ENCODE measurements around the gene WDR18. TPM values are rescaled to one million over a fixed set of nuclear protein-coding genes. Genes with fewer than 3 reads are reported as not detected.

Gene WDR18
- total RNA-seq, 1 donor from 2014 or later: 78.7 TPM

DNA sequence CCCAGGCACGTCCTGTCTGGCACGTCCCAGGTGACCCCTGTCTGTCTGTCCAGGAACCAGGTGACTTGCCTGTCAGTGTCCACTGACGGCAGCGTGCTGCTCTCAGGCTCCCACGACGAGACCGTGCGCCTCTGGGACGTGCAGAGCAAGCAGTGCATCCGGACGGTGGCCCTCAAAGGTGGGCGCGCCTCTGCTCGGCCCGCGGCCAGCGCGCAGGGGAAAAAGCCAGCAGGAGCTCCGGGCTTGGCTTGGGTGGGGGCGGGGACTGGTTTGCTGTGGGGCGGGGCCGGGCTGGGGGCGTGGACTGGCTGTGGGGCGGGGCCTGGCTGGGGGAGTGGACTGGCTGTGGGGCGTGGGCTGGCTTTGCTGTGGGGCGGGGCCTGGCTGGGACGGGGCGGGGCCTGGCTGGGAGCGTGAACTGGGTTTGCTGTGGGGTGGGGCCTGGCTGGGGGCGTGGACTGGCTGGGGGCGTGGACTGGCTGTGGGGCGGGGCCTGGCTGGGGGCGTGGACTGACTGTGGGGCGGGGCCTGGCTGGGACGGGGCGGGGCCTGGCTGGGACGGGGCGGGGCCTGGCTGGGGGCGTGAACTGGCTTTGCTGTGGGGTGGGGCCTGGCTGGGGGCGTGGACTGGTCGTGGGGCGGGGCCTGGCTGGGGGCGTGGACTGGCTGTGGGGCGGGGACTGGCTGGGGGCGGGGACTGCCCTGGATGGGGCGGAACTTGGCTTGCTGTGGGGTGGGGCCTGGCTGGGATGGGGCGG lies 7.2 kb downstream of the WDR18 start:
- DNase-seq (ENCODE audit: extremely low read depth, low read depth, low spot score): no peak

DNA sequence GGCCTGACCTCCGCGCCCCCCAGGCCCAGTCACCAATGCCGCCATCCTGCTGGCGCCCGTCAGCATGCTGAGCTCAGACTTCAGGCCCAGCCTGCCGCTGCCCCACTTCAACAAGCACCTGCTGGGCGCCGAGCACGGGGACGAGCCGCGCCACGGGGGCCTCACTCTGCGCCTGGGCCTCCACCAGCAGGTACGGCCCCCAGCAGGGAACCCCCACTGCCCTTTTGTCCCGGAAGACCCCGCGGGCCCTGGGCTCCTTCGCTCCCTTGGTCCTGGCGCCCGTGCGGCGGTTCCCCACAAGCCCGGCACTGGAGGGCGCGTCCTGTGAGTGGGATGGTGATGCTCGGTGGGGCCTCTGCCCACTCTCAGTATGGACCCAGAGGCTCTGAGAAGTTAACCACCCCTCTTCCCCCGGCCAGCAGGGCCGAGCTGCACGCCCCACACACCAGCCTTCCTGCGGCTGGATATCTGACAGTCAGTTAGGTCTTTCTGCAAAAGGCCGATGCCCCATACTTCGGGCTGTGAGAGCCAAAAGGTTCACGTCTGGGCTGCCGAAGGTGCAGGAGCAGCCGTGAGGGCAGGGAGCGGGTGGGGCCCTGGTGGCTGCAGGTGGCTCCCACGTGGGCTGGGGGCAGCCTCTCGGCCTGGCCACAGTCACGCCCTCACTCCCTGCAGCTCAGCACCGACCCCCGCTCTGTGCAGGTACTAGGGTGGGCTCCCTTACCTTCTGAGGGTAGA lies 8.0 kb downstream of the WDR18 start:
- DNase-seq (ENCODE audit: extremely low read depth, low read depth, low spot score): no peak

DNA sequence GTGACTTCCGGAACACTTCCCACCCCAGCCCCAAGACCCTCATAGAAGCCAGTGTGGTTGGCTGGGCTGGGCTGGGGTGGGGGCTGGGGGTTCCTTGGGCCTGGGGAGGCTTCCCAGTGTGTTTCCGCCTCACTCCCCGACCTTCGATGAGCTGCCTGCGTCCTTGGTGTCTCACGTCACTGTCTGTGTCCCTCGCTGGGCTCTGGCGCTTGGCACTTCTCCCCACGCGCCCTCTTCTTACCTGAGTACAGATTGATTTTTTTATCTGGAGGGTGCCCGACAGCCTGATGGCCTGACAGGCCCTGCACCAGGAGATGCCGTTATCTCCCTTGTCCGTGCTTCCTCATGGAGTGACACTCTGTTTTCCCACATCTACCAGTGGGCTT lies 8.5 kb downstream of the WDR18 start:
- no peak for DNase-seq (ENCODE audit: extremely low read depth, low read depth, low spot score)

DNA sequence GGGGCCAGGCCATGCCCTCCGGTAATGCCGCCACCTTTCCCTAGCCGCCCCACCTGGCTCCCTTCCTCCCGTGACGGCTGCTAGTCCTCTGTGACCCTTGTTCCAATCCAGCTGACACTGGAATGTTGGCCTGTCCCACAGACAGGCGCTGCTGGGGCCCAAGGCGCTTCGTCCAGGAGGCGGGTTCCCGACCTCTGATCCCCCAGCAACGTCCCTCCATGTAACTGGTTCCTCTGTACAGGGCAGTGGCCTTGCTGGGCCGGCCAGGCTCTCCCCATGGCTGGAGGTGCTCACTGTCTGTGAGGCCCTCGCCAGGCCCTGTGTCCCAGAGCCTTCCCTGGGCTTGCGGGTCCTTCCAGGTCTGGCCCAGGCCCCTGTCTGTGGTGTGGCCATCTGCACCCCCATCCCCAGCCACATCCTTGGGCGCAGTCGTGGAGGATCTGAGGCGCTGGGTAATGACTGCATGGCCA lies 9.3 kb downstream of the WDR18 start:
- no peak for DNase-seq (ENCODE audit: extremely low read depth, low read depth, low spot score)

DNA sequence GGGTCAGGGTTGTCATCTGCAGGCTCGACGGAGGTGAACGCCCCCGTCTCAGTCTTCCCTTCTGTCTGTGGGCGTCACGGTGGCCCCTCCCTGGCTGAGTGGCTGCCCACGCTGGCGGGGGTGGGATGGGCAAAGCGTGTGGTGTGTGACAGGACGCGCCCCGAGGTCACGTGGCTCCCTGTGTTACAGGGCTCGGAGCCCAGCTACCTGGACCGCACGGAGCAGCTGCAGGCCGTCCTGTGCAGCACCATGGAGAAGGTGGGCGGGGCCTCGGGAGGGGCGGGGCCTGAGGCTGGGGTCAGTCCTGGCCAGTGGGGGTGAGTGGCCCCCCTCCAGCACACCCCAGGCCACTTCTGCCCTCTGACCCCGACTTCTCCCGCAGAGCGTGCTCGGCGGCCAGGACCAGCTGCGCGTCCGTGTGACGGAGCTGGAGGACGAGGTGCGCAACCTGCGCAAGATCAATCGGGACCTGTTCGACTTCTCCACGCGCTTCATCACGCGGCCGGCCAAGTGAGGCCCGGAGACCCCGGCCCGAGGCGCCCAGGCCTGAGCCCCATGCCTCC lies 9.8 kb downstream of the WDR18 start:
- DNase-seq (ENCODE audit: extremely low read depth, low read depth, low spot score): no peak

DNA sequence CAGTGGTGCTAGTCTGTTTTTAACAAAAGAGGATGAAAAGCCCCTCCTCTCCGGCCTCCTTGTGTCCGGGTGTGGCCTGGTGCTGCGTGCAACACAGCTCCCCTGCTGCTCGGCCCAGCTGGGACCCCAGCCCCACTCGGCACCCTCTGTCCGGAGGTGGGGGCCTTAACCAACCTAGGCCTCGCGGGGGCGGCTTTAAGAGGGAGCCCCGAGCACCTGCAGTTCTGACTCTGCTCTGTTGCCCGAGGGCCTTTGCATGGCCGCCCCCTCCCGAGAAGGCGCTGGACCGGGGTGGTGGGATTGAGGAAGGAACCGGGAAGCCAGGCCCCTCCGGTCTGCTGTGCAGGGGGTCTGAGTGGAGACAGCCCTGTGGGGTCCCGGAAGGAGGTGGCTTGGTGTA lies 10.4 kb downstream of the WDR18 start:
- no peak for DNase-seq (ENCODE audit: extremely low read depth, low read depth, low spot score)

DNA sequence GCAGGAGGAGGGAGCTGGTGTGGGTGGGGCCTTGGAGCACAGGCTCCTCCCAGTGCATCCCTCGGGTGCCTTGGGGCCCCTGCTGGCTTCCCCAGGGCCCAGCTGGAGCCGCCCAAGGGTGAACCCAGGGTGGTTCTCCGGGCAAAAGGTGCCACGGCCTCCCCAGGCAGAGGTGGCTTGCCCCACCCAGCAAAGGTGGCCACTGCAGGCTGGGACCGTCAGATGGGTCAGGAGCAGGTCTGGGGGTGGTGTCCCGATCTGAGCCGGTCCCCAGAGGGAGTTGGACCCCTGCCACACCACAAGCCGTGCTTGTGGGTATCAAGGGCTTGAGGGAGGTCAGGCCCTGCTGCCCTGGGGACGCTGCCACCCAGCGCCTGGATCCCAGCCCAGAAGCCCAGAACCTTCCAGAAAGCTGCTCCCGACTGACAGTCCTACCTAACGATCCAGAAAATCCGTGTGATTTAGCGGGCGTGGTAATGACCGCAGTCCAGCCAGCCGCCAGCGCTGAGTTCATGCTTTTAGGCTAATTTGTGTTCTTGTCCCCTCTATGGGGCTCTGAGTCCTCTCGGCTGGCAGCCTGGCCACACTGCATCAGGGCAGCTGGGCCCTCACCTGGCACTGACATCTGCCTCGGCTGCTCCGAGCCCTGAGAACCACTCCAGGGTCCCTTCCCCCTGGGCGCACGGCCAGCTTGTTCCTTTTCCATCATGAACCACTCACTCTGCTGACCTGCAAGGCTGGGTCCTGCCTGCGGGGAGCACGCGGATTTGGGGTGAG lies 11.1 kb downstream of the WDR18 start:
- DNase-seq (ENCODE audit: extremely low read depth, low read depth, low spot score): no peak

DNA sequence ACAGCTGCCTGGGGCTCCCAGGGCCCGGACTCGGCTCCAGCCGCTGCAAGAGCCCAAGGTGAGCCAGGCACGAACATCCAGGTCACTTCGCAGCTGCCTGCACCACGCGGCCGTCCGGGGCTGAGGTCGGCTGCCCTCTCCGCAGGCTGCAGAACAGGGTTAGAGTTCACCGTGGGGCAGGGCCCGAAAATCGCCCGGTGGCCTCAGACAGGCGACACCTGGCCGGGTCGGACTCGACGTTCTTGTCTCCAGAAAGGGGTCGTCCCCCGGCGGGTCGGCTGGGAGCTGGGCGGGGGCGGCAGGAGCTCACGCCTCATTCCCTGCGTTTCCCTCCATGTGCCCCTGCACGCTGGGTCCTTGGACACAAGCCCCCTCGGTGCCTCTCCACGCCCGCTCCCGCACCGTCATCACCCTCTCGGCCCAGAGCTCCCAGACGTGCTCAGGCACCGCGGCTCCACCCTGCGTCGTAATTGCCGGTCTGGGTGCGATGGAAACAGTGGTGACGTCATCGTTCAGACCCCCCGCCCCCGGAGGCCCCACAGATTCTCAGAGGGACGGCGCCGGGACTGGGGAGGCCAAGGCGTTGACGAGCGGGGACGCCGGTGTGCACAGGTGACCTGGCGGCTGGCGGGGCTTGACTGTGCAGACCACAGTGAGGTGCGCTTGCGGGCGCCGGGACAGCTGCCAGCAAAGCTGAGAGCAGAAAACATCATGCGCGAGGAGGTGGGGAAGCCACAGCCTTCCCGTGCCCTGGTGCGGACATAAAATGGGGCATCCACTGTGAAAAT lies 12.1 kb downstream of the WDR18 start:
- DNase-seq (ENCODE audit: extremely low read depth, low read depth, low spot score): no peak

DNA sequence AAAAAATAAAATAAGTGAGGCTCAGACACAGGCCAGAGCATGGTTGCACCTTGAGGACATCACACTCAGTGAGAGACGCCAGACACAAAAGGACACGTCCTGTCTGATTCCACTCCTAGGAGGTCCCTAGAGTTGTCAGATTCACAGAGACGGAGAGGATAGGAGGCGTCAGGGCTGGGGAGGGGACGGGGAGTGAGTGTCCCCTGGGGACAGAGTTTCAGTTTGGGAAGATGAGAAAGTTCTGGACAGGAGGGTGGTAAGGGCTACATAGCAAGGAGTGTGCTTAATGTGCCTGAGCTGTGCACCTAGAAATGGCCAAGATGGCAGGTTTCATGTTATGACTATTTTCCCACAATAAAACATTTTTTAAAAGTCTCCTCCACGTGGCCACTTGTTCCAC lies 13.9 kb downstream of the WDR18 start:
- no peak for DNase-seq (ENCODE audit: extremely low read depth, low read depth, low spot score)

DNA sequence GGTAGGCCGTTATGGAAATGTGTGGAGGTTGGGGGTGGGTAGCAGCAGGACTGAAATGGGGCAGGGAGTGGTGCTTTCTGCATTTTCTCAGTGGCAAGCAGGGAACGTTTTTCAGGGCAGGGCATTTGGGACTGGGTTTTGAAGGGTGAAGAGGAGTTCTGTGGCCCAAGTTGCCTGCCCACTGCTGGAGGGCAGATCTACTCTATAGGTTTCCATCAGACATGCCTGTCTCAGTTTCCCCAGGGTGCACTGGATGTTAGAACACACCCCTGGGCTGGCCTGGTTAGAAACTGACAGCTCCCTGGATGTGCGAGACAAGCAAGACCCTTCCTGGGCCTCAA lies 15.2 kb downstream of the WDR18 start:
- no peak for DNase-seq (ENCODE audit: extremely low read depth, low read depth, low spot score)

DNA sequence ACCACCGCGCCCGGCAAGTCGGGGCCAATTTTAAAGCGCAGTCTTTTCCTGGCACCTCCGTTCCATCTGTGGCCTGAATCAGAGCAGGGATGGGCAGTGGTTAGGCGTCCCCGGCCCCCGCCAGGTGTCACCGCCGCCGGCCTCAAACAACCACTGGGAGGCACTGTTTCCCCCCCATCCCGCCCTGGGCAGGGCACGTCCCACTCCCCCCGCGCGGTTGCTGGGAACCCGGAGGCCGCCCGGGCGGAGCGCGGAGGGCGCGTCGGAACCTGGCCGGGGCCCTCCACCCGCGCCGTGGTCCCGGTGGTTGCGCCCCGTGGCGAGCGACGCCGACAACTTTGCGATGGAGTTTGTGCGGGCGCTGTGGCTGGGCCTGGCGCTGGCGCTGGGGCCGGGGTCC lies 15.9 kb downstream of the WDR18 start, which contains the start of gene GRIN3B:
Gene GRIN3B, plus strand, starts transcription at position 325 of the 400 bp plus-strand sequence. Its CDS starts 19 bp downstream, at position 344.
- DNase-seq (ENCODE audit: extremely low read depth, low read depth, low spot score): no peak

DNA sequence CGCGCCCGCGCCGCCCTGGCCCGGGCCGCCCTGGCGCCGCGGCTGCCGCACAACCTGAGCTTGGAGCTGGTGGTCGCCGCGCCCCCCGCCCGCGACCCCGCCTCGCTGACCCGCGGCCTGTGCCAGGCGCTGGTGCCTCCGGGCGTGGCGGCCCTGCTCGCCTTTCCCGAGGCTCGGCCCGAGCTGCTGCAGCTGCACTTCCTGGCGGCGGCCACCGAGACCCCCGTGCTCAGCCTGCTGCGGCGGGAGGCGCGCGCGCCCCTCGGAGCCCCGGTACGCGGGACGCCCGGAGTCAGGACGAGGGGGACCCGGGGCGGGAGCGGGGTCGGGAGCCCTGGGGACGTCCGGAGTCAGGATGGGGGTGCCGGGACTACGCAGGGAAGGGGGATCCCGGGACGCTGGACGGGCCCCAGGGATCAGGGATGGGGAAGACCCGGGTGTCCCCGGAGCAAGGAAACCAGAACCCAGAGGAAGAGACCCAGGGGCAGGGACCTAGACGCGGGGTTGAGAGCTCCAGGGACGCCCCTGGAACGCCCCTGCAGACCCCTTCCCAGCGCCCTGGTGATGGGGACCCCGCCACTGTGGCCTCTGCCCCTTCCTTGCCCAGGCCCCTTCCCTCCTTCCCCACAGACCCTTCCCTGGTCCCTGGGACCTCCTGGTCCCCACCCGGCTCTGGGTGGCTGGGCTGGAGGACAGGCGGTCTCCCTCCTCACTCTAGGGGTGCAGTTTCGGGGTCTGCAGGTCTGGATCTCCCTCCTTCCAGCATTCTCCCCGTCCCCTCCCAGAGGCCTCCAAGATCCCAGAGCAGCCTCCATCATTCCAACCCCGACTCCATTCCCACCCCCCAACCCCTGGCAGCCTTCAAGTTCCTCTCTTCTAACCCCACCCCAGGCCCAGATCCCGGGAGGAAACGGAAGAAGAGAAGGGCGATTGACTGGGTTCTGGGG lies 16.7 kb downstream of the WDR18 start:
- DNase-seq (ENCODE audit: extremely low read depth, low read depth, low spot score): no peak

DNA sequence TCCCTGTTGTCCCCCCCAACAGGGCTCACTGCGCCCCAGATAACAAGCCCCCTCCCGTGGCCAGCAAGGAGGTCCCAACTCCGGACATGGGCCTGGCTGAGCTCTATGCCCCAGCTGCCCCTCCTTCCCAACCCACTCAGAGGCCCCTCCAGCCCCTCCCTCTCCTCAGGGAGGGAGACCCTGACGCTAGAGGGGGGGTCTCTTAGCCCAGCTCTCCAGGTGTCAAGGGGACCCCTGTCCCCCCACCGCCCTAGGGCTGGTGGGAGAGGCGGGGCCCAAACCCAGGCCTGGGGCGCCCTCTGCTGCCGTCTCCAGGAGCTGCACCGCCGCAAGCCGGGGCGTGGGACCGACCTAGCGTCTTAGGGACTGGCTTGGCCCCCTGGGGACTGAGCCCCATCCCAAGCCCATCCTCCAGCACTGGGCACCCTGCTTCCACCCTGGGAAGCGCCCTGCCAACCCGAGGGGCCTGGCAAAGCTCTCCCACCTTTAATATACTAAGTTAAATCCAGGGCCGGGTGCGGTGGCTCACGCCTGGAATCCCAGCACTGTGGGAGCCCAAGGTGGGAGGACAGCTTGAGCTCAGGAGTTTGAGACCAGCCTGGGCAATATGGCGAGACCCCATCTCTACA lies 17.5 kb downstream of the WDR18 start:
- no peak for DNase-seq (ENCODE audit: extremely low read depth, low read depth, low spot score)

DNA sequence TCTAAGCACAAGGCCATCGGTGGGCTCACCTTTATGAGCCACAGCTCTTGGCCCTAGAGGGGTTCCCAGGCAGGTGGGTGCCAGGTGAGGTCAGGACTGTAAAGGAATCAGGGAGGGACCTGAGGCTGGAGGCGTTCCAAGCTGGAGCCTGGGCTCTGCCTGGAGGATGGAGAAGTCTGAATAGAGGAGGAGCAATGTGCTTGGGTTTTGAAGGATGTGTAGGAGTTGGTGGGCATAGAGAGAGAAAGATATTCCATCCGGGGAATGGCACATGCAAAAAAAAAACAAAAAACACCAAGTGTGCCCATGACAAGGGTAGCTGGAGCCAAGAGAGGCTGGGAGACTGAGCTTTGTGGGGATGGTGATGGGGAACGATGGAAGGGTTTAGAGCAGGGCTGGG lies 18.5 kb downstream of the WDR18 start:
- DNase-seq (ENCODE audit: extremely low read depth, low read depth, low spot score): no peak

DNA sequence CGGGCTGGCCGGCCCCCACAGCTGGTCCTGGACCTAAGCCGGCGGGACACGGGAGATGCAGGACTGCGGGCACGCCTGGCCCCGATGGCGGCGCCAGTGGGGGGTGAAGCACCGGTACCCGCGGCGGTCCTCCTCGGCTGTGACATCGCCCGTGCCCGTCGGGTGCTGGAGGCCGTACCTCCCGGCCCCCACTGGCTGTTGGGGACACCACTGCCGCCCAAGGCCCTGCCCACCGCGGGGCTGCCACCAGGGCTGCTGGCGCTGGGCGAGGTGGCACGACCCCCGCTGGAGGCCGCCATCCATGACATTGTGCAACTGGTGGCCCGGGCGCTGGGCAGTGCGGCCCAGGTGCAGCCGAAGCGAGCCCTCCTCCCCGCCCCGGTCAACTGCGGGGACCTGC lies 19.1 kb downstream of the WDR18 start:
- DNase-seq (ENCODE audit: extremely low read depth, low read depth, low spot score): no peak

DNA sequence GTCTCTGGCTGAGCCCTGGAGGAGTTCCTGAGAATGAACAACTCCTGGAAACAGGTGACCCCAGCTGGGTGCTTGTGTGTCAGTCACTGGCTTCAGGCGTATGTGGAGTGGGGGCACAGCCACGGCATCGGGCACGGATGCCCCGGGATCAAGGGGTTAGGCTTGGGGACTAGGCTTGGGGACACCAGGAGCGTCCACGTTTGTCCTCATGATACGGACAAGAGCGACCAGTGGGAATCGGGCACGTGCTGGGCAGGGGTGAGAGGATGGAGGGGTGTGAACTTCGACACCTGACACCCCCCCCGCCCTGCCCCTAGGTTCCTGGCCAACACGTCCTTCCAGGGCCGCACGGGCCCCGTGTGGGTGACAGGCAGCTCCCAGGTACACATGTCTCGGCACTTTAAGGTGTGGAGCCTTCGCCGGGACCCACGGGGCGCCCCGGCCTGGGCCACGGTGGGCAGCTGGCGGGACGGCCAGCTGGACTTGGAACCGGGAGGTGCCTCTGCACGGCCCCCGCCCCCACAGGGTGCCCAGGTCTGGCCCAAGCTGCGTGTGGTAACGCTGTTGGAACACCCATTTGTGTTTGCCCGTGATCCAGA lies 20.2 kb downstream of the WDR18 start:
- no peak for DNase-seq (ENCODE audit: extremely low read depth, low read depth, low spot score)

DNA sequence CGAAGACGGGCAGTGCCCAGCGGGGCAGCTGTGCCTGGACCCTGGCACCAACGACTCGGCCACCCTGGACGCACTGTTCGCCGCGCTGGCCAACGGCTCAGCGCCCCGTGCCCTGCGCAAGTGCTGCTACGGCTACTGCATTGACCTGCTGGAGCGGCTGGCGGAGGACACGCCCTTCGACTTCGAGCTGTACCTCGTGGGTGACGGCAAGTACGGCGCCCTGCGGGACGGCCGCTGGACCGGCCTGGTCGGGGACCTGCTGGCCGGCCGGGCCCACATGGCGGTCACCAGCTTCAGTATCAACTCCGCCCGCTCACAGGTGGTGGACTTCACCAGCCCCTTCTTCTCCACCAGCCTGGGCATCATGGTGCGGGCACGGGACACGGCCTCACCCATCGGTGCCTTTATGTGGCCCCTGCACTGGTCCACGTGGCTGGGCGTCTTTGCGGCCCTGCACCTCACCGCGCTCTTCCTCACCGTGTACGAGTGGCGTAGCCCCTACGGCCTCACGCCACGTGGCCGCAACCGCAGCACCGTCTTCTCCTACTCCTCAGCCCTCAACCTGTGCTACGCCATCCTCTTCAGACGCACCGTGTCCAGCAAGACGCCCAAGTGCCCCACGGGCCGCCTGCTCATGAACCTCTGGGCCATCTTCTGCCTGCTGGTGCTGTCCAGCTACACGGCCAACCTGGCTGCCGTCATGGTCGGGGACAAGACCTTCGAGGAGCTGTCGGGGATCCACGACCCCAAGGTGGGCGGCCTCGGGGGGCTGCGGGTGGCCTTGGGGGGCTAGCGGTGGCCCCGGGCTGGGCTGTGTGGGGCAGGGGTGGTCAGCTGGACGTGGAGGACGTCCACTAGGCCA lies 20.9 kb downstream of the WDR18 start:
- DNase-seq (ENCODE audit: extremely low read depth, low read depth, low spot score): no peak
